HepG2 (cell line): ENCODE measurements around the gene HBEGF.

Experiments used
- ARNT ChIP-seq: fragments of 450-650 bp; IDR thresholded peaks from 2 replicates; pipeline ENCODE4 v1.6.1; 2017
- CTCF ChIP-seq: sonication (generic); formaldehyde crosslinking; IDR thresholded peaks from 2 replicates; pipeline ENCODE4 v1.5.0; 2020; ENCODE audit warnings: mild to moderate bottlenecking, missing genetic modification reagents, moderate library complexity
- ELK4 ChIP-seq: sonication (generic); formaldehyde crosslinking; IDR thresholded peaks from 2 replicates; pipeline ENCODE4 v1.9.0; 2021; ENCODE audit warnings: missing genetic modification reagents, borderline replicate concordance
- EP300 ChIP-seq, 3 experiments: sonication (generic) in 1 of 3; formaldehyde crosslinking in 1 of 3; IDR thresholded peaks; 2 replicates each; pipeline versions ENCODE4 v1.5.1 to v1.6.1; 2011 to 2020; ENCODE audit warnings: low read depth in 2 of 3, low read length in 2 of 3, borderline replicate concordance in 1 of 3, improper control_type of control experiment in 1 of 3, mild to moderate bottlenecking in 1 of 3, missing genetic modification reagents in 1 of 3, moderate library complexity in 1 of 3
- KLF16 ChIP-seq, 2 experiments: sonication (generic) in 1 of 2; formaldehyde crosslinking in 1 of 2; IDR thresholded peaks; 2 replicates each; pipeline versions ENCODE4 v1.6.1 to v1.8.0; 2016 to 2023; ENCODE audit warnings: missing genetic modification reagents in 2 of 2, missing compliant biosample characterization in 1 of 2
- LRRFIP1 ChIP-seq: sonication (generic); formaldehyde crosslinking; conservative IDR thresholded peaks from 2 replicates; pipeline ENCODE4 v1.4.0; 2020; ENCODE audit warnings: missing genetic modification reagents
- RFX5 ChIP-seq: IDR thresholded peaks from 2 replicates; pipeline ENCODE4 v1.6.1; 2011; ENCODE audit warnings: low read depth, low read length, improper control_type of control experiment
- SMC3 ChIP-seq: IDR thresholded peaks from 2 replicates; pipeline ENCODE4 v1.6.1; 2011; ENCODE audit warnings: low read length, improper control_type of control experiment
- TEF ChIP-seq: sonication (generic); formaldehyde crosslinking; IDR thresholded peaks from 2 replicates; pipeline ENCODE4 v1.5.0; 2020; ENCODE audit warnings: missing genetic modification reagents
- ZNF24 ChIP-seq: fragments of 450-650 bp; IDR thresholded peaks from 2 replicates; pipeline ENCODE4 v1.6.1; 2017; ENCODE audit warnings: antibody characterized with exemption, mild to moderate bottlenecking

GRCh38 chr5:140284013-140284412, 62.4 kb downstream of the HBEGF start:
- no peak for TF ChIP-seq CTCF (CRISPR knock-in tag)
- no peak for TF ChIP-seq ZNF24
- TF ChIP-seq ELK4: no peak
- TF ChIP-seq ARNT: no peak
- TF ChIP-seq EP300 (IDR thresholded peaks at IDR 0.05; ENCODE audit: low read depth in 2 of 2, low read length in 2 of 2): no peak
- no peak for TF ChIP-seq EP300 (CRISPR knock-in tag; IDR thresholded peaks at IDR 0.05; ENCODE audit: borderline replicate concordance)
- TF ChIP-seq LRRFIP1 (CRISPR knock-in tag): no peak
- TF ChIP-seq SMC3: no peak
- TF ChIP-seq TEF (CRISPR knock-in tag): no peak
- TF ChIP-seq KLF16 (CRISPR knock-in tag; IDR thresholded peaks at IDR 0.05): no peak
- no peak for TF ChIP-seq RFX5
